K562 (cell line): Measurements from ENCODE around the gene SPRR2G. TPM values are rescaled to one million over a fixed set of nuclear protein-coding genes. Genes with fewer than 3 reads are reported as not detected.

Experiments used
- ATAC-seq: fragments of 200-7000 bp; cut with Tn5 transposase; 3 replicates; pipeline ENCODE4 v1.9.1; 2020; ENCODE audit warnings: moderate library complexity
- BruUV-seq: library from RNA; stranded (reverse); fragments of 400-500 nt; replicated peaks from 2 replicates; lab custom pipeline; 2021; lab: Mats Ljungman, UMichigan
- CTCF ChIA-PET: fragments of 300-600 bp; formaldehyde crosslinking; extraction: SDS; loops from one replicate; lab custom pipeline; 2021; ENCODE audit warnings: low intra/inter-chr PET ratio; lab: Yijun Ruan, JAX
- POLR2A ChIA-PET: fragments of 300-600, 350-650 bp; sonication (Branson Sonifier 250); formaldehyde crosslinking; extraction: SDS; loops from one replicate; lab custom pipeline; 2021; ENCODE audit warnings: antibody characterized with exemption, inconsistent platforms; lab: Yijun Ruan, JAX
- DNase-seq, 4 experiments: peaks; one replicate each; pipeline versions ENCODE4 v3.0.0 to v3.0.0-alpha.2; 2011 to 2018; ENCODE audit warnings: low spot score in 3 of 4, mixed read lengths in 3 of 4; ENCODE audit errors: extremely low read depth in 1 of 4
- FAIRE-seq: peaks from 2 replicates; lab custom pipeline; 2011; peaks lifted over from hg19 to GRCh38; lab: Jason Lieb, UNC
- H2AFZ ChIP-seq: 2 replicates; pipeline ENCODE4 v1.6.0; 2011; ENCODE audit warnings: low read depth, low read length, control low read depth, inconsistent platforms
- H3K27ac ChIP-seq: fragments of 200-600 bp; 3 replicates; pipeline ENCODE4 v1.8.0; 2011; ENCODE audit warnings: low read depth, mild to moderate bottlenecking, control low read depth, inconsistent platforms, low read length, moderate library complexity, mixed read lengths; ENCODE audit errors: extremely low read depth
- H3K27me3 ChIP-seq, 2 experiments: fragments of 300-600 bp in 1 of 2; 2 replicates in 1 of 2; 3 replicates in 1 of 2; pipeline versions ENCODE4 v1.6.0 to v1.8.0; 2011; ENCODE audit warnings: inconsistent platforms in 2 of 2, low read length in 2 of 2, mild to moderate bottlenecking in 1 of 2, mixed read lengths in 1 of 2, moderate library complexity in 1 of 2; ENCODE audit not compliant: control insufficient read depth in 2 of 2, insufficient read depth in 2 of 2
- H3K36me3 ChIP-seq: fragments of 300-600 bp; 3 replicates; pipeline ENCODE4 v1.8.0; 2011; ENCODE audit warnings: mild to moderate bottlenecking, low read length, inconsistent platforms; ENCODE audit not compliant: control insufficient read depth, insufficient read depth
- H3K4me1 ChIP-seq, 2 experiments: fragments of 200-600 bp in 1 of 2; replicated peaks in 1 of 2; 2 replicates in 1 of 2; 3 replicates in 1 of 2; pipeline versions ENCODE4 v1.5.1 to v1.8.0; 2011; ENCODE audit warnings: inconsistent platforms in 2 of 2, low read length in 2 of 2, mild to moderate bottlenecking in 1 of 2, mixed read lengths in 1 of 2, moderate library complexity in 1 of 2; ENCODE audit not compliant: control insufficient read depth in 2 of 2, insufficient read depth in 2 of 2
- H3K4me2 ChIP-seq: 2 replicates; pipeline ENCODE4 v1.6.1; 2011; ENCODE audit warnings: low read length, control low read depth, inconsistent platforms, mixed read lengths; ENCODE audit not compliant: insufficient read depth
- H3K4me3 ChIP-seq: fragments of 200-600 bp; sonication (generic), shearing (Covaris generic); 2 replicates; pipeline ENCODE4 v1.5.1; 2016; ENCODE audit warnings: control low read depth, inconsistent platforms
- H3K79me2 ChIP-seq: fragments of 200-600 bp; 3 replicates; pipeline ENCODE4 v1.8.0; 2011; ENCODE audit warnings: low read length, inconsistent platforms; ENCODE audit not compliant: control insufficient read depth, insufficient read depth
- H3K9ac ChIP-seq, 2 experiments: 2 replicates each; pipeline versions ENCODE4 v1.6.0 to v1.6.1; 2011; ENCODE audit warnings: low read depth in 2 of 2, low read length in 2 of 2, control low read depth in 1 of 2, inconsistent platforms in 1 of 2, mild to moderate bottlenecking in 1 of 2, mixed read lengths in 1 of 2; ENCODE audit not compliant: insufficient read depth in 1 of 2
- H3K9me1 ChIP-seq: one replicate; pipeline ENCODE4 v1.6.0; 2011; ENCODE audit warnings: inconsistent platforms, mild to moderate bottlenecking, low read length, moderate library complexity; ENCODE audit not compliant: control insufficient read depth, insufficient read depth
- H3K9me3 ChIP-seq: replicated peaks from 2 replicates; pipeline ENCODE4 v1.5.1; 2011; ENCODE audit warnings: low read depth, low read length, inconsistent platforms; ENCODE audit not compliant: control insufficient read depth, insufficient read depth
- H4K20me1 ChIP-seq: replicated peaks from 2 replicates; pipeline ENCODE4 v1.6.1; 2011; ENCODE audit warnings: low read length, inconsistent platforms, mixed read lengths; ENCODE audit not compliant: control insufficient read depth, insufficient read depth
- ARID2 ChIP-seq: fragments of 450-650 bp; IDR thresholded peaks from 2 replicates; pipeline ENCODE4 v1.6.1; 2017; ENCODE audit warnings: antibody characterized with exemption, mild to moderate bottlenecking
- BCLAF1 ChIP-seq, 2 experiments: fragments of 450-650 bp in 1 of 2; IDR thresholded peaks; 2 replicates each; pipeline ENCODE4 v1.6.1; 2011 to 2017; ENCODE audit warnings: low read depth in 2 of 2, antibody characterized with exemption in 1 of 2, borderline replicate concordance in 1 of 2, low read length in 1 of 2, mild to moderate bottlenecking in 1 of 2, mixed read lengths in 1 of 2; ENCODE audit not compliant: control insufficient read depth in 1 of 2
- PRPF4 ChIP-seq: fragments of 200-400 bp; formaldehyde crosslinking; IDR thresholded peaks from one replicate; pipeline ENCODE4 v1.6.1; 2017; ENCODE audit warnings: low read length, low read depth, mild to moderate bottlenecking; ENCODE audit not compliant: insufficient read depth, poor library complexity, severe bottlenecking
- RAD21 ChIP-seq, 2 experiments: fragments of 250-450 bp in 1 of 2; fragments of 450-650 bp in 1 of 2; sonication (Bioruptor Pico) in 1 of 2; formaldehyde crosslinking in 1 of 2; IDR thresholded peaks in 1 of 2; conservative IDR thresholded peaks in 1 of 2; 2 replicates each; pipeline versions ENCODE4 v1.4.0 to v1.8.0; 2020 to 2022; ENCODE audit warnings: mild to moderate bottlenecking in 2 of 2, moderate library complexity in 1 of 2
- RBFOX2 ChIP-seq: fragments of 200-400 bp; formaldehyde crosslinking; IDR thresholded peaks from 2 replicates; pipeline ENCODE4 v1.6.1; 2017; ENCODE audit warnings: low read depth, mild to moderate bottlenecking, low read length, moderate library complexity
- SIN3A ChIP-seq, 2 experiments: fragments of 150-350 bp in 1 of 2; IDR thresholded peaks; 2 replicates each; pipeline ENCODE4 v1.6.1; 2011 to 2016; ENCODE audit warnings: borderline replicate concordance in 2 of 2, low read depth in 2 of 2, low read length in 2 of 2, mild to moderate bottlenecking in 2 of 2, moderate library complexity in 2 of 2; ENCODE audit not compliant: control insufficient read depth in 1 of 2
- SMC3 ChIP-seq: conservative IDR thresholded peaks from 2 replicates; pipeline ENCODE4 v1.6.1; 2011; ENCODE audit warnings: low read depth, low read length, improper control_type of control experiment; ENCODE audit not compliant: insufficient read depth
- STAT6 ChIP-seq: sonication (generic); formaldehyde crosslinking; IDR thresholded peaks from 2 replicates; pipeline ENCODE4 v1.8.1; 2023; ENCODE audit warnings: mild to moderate bottlenecking, missing genetic modification reagents
- WGBS: fragments of 100-300 bp; shearing (Covaris generic); methylation state at CpG from one replicate; pipeline ENCODE4 v1.1.6; 2016; ENCODE audit warnings: low coverage, mixed read lengths; ENCODE audit not compliant: insufficient coverage; ENCODE audit errors: missing lambda C conversion rate; 5-methylcytosine and 5-hydroxymethylcytosine counted together
- in situ Hi-C: fragments of 300-500 bp; cut with MboI; formaldehyde crosslinking; loops from 4 replicates; pipeline ENCODE4 v1.15.0; 2018; ENCODE audit warnings: inconsistent platforms, mixed read lengths
- intact Hi-C: fragments of 100-400 bp; cut with micrococcal nuclease; formaldehyde crosslinking; loops from 2 replicates; pipeline ENCODE4 v1.14.2; 2022
- polyA plus RNA-seq, 8 experiments: library from polyadenylated mRNA; depleted of rRNA in 4 of 8; stranded (reverse) in 5 of 8; unstranded in 3 of 8; fragments of >200 nt; fragmentation: Nextera tagmentation in 2 of 8; fragmentation: Illumina TruSeq in 1 of 8; extraction: Ambion mirVana in 2 of 8; extraction: Trizol in 1 of 8; gene quantifications; 2 replicates each; pipeline versions ENCODE4 v1.2.1 to v1.2.3, GENCODE V29; 2011 to 2014; ENCODE audit warnings: inconsistent platforms in 1 of 8, missing spikeins in 1 of 8
- total RNA-seq, 7 experiments: library from RNA; depleted of rRNA in 6 of 7; stranded (reverse); fragments of >200 nt in 6 of 7; fragmentation: Illumina TruSeq in 2 of 7; extraction: Trizol in 2 of 7; gene quantifications; 2 replicates each; pipeline versions ENCODE4 v1.2.1 to v1.2.3, GENCODE V29; 2011 to 2021; ENCODE audit warnings: low replicate concordance in 1 of 7
- TF ChIP-seq, protein P1 (sequence below): fragments of 450-650 bp; formaldehyde crosslinking; IDR thresholded peaks from 2 replicates; pipeline ENCODE4 v1.4.0; 2020; ENCODE audit warnings: mild to moderate bottlenecking, moderate library complexity

The SPRR2G gene
- total and polyA plus RNA-seq, 9 of the 15 experiments (the other 6 are each of a cell fraction or from before 2014, with no cell fraction given) = not detected

DNA sequence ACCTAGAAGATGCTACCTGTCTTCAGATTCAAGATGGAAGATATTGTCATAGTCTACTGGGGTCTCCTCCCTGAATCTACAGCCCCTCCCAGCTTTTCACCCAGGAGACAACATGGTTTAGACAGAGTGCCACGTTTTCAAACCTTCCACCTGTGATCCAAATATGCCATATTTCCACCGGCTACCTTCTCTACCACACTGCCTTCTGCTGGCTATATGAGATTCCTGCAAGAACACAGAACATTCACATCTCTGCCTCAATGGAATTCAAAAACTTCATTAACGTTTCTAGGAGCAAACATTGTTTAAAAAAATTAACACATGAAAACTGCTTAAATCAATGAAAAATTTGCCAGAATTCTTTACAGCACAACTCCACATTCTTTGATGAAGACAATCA lies 39.7 kb upstream of the SPRR2G start:
- H2AFZ ChIP-seq = no peak overlapping the region
- no peaks in the 10 kb centered on the region for H3K9me1 ChIP-seq
- ChIA-PET POLR2A (interaction anchor here (0.6 to 0.7 kb wide), 2 partner anchors 31 to 79 kb away, joined by 3 to 5 read pairs; no protein-coding TSS in a partner anchor), CTCF (interaction anchor here (0.6 to 3.3 kb wide), 4 partner anchors 229 to 537 kb away, joined by 3 to 15 read pairs (median 4); no protein-coding TSS in a partner anchor)
- ATAC-seq (0 out of 3 replicates have a peak, but pooled peaks have one; percentile 50), FAIRE-seq (no peak), DNase-seq (peak in 2 of 4 experiments; percentile 16 to 28)
- BruUV-seq = no TSS peak
- no peaks in the 10 kb centered on the region for H3K9me3 ChIP-seq
- H3K9ac ChIP-seq = no peak overlapping the region
- intact Hi-C loops (loop anchor here (1.0 to 10.0 kb wide), 4 partner anchors 228 to 536 kb away; no protein-coding TSS in a partner anchor), in situ Hi-C loops (loop anchor here (10.0 to 25.0 kb wide), 2 partner anchors 228 to 316 kb away; partner anchors contain the start of genes SMCP and SPRR4)
- no peak overlapping the region for H3K4me3 ChIP-seq
- WGBS = 0% methylated on average over 3 of the region's 3 CpGs
- no peaks in the 10 kb centered on the region for H4K20me1 ChIP-seq
- H3K27me3 ChIP-seq = no peaks in the 10 kb centered on the region; a peak in 1 of 5 replicates
- H3K4me1 ChIP-seq = no peaks in the 10 kb centered on the region
- no peaks in the 10 kb centered on the region for H3K36me3 ChIP-seq
- no peaks in the 10 kb centered on the region for H3K79me2 ChIP-seq
- no peak overlapping the region for H3K27ac ChIP-seq
- H3K4me2 ChIP-seq = no peak overlapping the region
- TF ChIP-seq SMC3 (peak; percentile 63; the same call in 1 of the 2 replicates), PRPF4 (no peak), ARID2 (peak; percentile 14; the same call in 1 of the 2 replicates), SIN3A (IDR thresholded peaks at IDR 0.05; ENCODE audit: borderline replicate concordance in 2 of 2, control insufficient read depth in 1 of 2, low read depth in 2 of 2, low read length in 2 of 2) (no peak), STAT6 (CRISPR knock-in tag) (no peak), RBFOX2 (no peak), RAD21 (CRISPR knock-in tag; conservative IDR thresholded peaks at IDR 0.05 in 1 of 2, IDR thresholded peaks at IDR 0.05 in 1 of 2) (peak; percentile 74 to 81), BCLAF1 (IDR thresholded peaks at IDR 0.05; ENCODE audit: borderline replicate concordance in 1 of 2, control insufficient read depth in 1 of 2, low read depth in 2 of 2, low read length in 1 of 2) (no peak)
- TF ChIP-seq, protein P1, sequence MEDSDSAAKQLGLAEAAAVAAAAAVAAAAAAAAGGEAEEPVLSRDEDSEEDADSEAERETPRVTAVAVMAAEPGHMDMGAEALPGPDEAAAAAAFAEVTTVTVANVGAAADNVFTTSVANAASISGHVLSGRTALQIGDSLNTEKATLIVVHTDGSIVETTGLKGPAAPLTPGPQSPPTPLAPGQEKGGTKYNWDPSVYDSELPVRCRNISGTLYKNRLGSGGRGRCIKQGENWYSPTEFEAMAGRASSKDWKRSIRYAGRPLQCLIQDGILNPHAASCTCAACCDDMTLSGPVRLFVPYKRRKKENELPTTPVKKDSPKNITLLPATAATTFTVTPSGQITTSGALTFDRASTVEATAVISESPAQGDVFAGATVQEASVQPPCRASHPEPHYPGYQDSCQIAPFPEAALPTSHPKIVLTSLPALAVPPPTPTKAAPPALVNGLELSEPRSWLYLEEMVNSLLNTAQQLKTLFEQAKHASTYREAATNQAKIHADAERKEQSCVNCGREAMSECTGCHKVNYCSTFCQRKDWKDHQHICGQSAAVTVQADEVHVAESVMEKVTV (CRISPR knock-in tag) = peak; percentile 38; the same call in 1 of the 2 replicates
